OCI-LY1 (cell line): ENCODE measurements around the gene SOS1.

Source experiments
- CTCF ChIP-seq: fragments of 200-600 bp; sonication (generic), shearing (Covaris generic); IDR thresholded peaks from 2 replicates; pipeline ENCODE4 v1.5.1; 2017; ENCODE audit warnings: mild to moderate bottlenecking, antibody characterized with exemption, low read length, moderate library complexity, mixed read lengths
- EZH2 ChIP-seq: fragments of 200-600 bp; sonication (generic), shearing (Covaris generic); IDR thresholded peaks from 2 replicates; pipeline ENCODE4 v1.8.0; 2017; ENCODE audit warnings: borderline replicate concordance, mixed run types, mild to moderate bottlenecking, antibody characterized with exemption, low read length, moderate library complexity, mixed read lengths

GRCh38 chr2:39059366-39059952, 61.4 kb downstream of the SOS1 start:
- TF ChIP-seq CTCF (peak; percentile 74), EZH2 (no peak)
